NCI-H446 treated with DMSO at 0.1 percent for 48 hours (cell line): Measurements from ENCODE around the gene DPP6.

Experiments used
- DNase-seq: peaks from one replicate; lab custom pipeline; 2025; lab: John Stamatoyannopoulos, UW

DPP6 gene

GRCh38 chr7:154232700-154233099, 180.5 kb downstream of the DPP6 start:
- DNase-seq: no peak

- no peak for DNase-seq
Measured at GRCh38 chr7:154241988-154242387, 189.8 kb downstream of the DPP6 start.

- DNase-seq: no peak
Measured at GRCh38 chr7:154242709-154243108, 190.5 kb downstream of the DPP6 start.

- DNase-seq: no peak
Measured at GRCh38 chr7:154252046-154252445, 199.8 kb downstream of the DPP6 start.

- DNase-seq: no peak
Measured at GRCh38 chr7:154253810-154254209, 201.6 kb downstream of the DPP6 start.

GRCh38 chr7:154255324-154255723, 203.1 kb downstream of the DPP6 start:
- no peak for DNase-seq

- DNase-seq: no peak
Measured at GRCh38 chr7:154256150-154256549, 204.0 kb downstream of the DPP6 start.

- no peak for DNase-seq
Measured at GRCh38 chr7:154259396-154259795, 207.2 kb downstream of the DPP6 start.

GRCh38 chr7:154287356-154287755, 235.2 kb downstream of the DPP6 start:
- DNase-seq: no peak

GRCh38 chr7:154289119-154289518, 236.9 kb downstream of the DPP6 start:
- DNase-seq: no peak

- DNase-seq: no peak
Measured at GRCh38 chr7:154296443-154296842, 244.2 kb downstream of the DPP6 start.

- no peak for DNase-seq
Measured at GRCh38 chr7:154299736-154300135, 247.5 kb downstream of the DPP6 start.

GRCh38 chr7:154302380-154302779, 250.2 kb downstream of the DPP6 start:
- DNase-seq: no peak

- DNase-seq: no peak
Measured at GRCh38 chr7:154304231-154304630, 252.0 kb downstream of the DPP6 start.

- DNase-seq: no peak
Measured at GRCh38 chr7:154304740-154305700, 252.8 kb downstream of the DPP6 start.

- DNase-seq: no peak
Measured at GRCh38 chr7:154306036-154306435, 253.8 kb downstream of the DPP6 start.

GRCh38 chr7:154308928-154309327, 256.7 kb downstream of the DPP6 start:
- no peak for DNase-seq

- no peak for DNase-seq
Measured at GRCh38 chr7:154310114-154310513, 257.9 kb downstream of the DPP6 start.

GRCh38 chr7:154324196-154324595, 272.0 kb downstream of the DPP6 start:
- DNase-seq: no peak

GRCh38 chr7:154326421-154326820, 274.2 kb downstream of the DPP6 start:
- DNase-seq: no peak

GRCh38 chr7:154330318-154330717, 278.1 kb downstream of the DPP6 start:
- no peak for DNase-seq

- DNase-seq: no peak
Measured at GRCh38 chr7:154332811-154333580, 280.8 kb downstream of the DPP6 start.

- no peak for DNase-seq
Measured at GRCh38 chr7:154336295-154336694, 284.1 kb downstream of the DPP6 start.
